ENCODE measurements around the gene ANKRD55.

- TF ChIP-seq POLR2AphosphoS5 (IDR thresholded peaks at IDR 0.05) (no peak), EP300 (IDR thresholded peaks at IDR 0.05) (no peak)
- TF ChIP-seq, protein P1, sequence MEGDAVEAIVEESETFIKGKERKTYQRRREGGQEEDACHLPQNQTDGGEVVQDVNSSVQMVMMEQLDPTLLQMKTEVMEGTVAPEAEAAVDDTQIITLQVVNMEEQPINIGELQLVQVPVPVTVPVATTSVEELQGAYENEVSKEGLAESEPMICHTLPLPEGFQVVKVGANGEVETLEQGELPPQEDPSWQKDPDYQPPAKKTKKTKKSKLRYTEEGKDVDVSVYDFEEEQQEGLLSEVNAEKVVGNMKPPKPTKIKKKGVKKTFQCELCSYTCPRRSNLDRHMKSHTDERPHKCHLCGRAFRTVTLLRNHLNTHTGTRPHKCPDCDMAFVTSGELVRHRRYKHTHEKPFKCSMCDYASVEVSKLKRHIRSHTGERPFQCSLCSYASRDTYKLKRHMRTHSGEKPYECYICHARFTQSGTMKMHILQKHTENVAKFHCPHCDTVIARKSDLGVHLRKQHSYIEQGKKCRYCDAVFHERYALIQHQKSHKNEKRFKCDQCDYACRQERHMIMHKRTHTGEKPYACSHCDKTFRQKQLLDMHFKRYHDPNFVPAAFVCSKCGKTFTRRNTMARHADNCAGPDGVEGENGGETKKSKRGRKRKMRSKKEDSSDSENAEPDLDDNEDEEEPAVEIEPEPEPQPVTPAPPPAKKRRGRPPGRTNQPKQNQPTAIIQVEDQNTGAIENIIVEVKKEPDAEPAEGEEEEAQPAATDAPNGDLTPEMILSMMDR (IDR thresholded peaks at IDR 0.05), result no peak
Measured at GRCh38 chr5:56279979-56280378, 46.8 kb upstream of the ANKRD55 start.
